Suprapubic skin (tissue), 4 donors: ENCODE data around the gene GRIN2B. TPM values are rescaled to one million over a fixed set of nuclear protein-coding genes. Genes with fewer than 3 reads are reported as not detected.

Experiments used
- DNase-seq, 2 donors: peaks; one replicate each; pipeline ENCODE4 v3.0.0-alpha.2; 2019; ENCODE audit warnings: low spot score in 2 of 2
- H3K27ac ChIP-seq: fragments of 200-600 bp; sonication (generic); one replicate; pipeline ENCODE4 v1.5.1; 2019
- H3K27me3 ChIP-seq: fragments of 200-600 bp; sonication (generic); one replicate; pipeline ENCODE4 v1.5.1; 2019
- H3K36me3 ChIP-seq: fragments of 200-600 bp; sonication (generic); one replicate; pipeline ENCODE4 v1.5.1; 2019
- H3K4me1 ChIP-seq: fragments of 200-600 bp; sonication (generic); one replicate; pipeline ENCODE4 v1.5.1; 2019
- H3K4me3 ChIP-seq: fragments of 200-600 bp; sonication (generic); one replicate; pipeline ENCODE4 v1.5.1; 2019; ENCODE audit warnings: mild to moderate bottlenecking
- H3K9me3 ChIP-seq: fragments of 200-600 bp; sonication (generic); one replicate; pipeline ENCODE4 v1.5.1; 2019
- CTCF ChIP-seq, 2 donors: fragments of 200-600 bp in 1 of 2; fragments of 450-650 bp in 1 of 2; sonication (generic) in 1 of 2; IDR thresholded peaks; one replicate each; pipeline ENCODE4 v1.5.1; 2016 to 2019; ENCODE audit warnings: antibody characterized with exemption in 2 of 2, mild to moderate bottlenecking in 1 of 2, moderate library complexity in 1 of 2
- EP300 ChIP-seq: sonication (generic); formaldehyde crosslinking; IDR thresholded peaks from one replicate; pipeline ENCODE4 v1.6.1; 2017; ENCODE audit warnings: antibody characterized with exemption
- POLR2A ChIP-seq, 2 donors: fragments of 450-650 bp; IDR thresholded peaks; one replicate each; pipeline ENCODE4 v1.6.1; 2017; ENCODE audit warnings: antibody characterized with exemption in 2 of 2, mild to moderate bottlenecking in 2 of 2, moderate library complexity in 2 of 2
- POLR2AphosphoS5 ChIP-seq, 3 donors: sonication (generic); formaldehyde crosslinking; IDR thresholded peaks; one replicate each; pipeline ENCODE4 v1.6.1; 2017; ENCODE audit warnings: antibody characterized with exemption in 3 of 3
- WGBS: methylation state at CpG from one replicate; pipeline ENCODE4 v1.1.5; 2018; 5-methylcytosine and 5-hydroxymethylcytosine counted together
- total RNA-seq, 4 donors: library from RNA; depleted of rRNA; stranded (reverse); fragments of >200 nt; gene quantifications; one replicate each; pipeline ENCODE4 v1.1.0, GENCODE V29; 2016

The GRIN2B gene
- total RNA-seq, 4 donors from 2014 or later, result 0.04 to 0.26 (median 0.08) TPM; not detected in 1

- DNase-seq, result no peak
- 34% methylated on average over 2 of the region's 2 CpGs for WGBS
- Histone ChIP-seq H3K9me3 (no peaks in the 10 kb centered on the region), H3K27me3 (no peaks in the 10 kb centered on the region), H3K36me3 (no peaks in the 10 kb centered on the region), H3K27ac (no peak overlapping the region), H3K4me1 (no peaks in the 10 kb centered on the region), H3K4me3 (no peak overlapping the region)
- TF ChIP-seq EP300, result no peak
- TF ChIP-seq POLR2A (IDR thresholded peaks at IDR 0.05), result no peak
- no peak for TF ChIP-seq CTCF (IDR thresholded peaks at IDR 0.05)
- TF ChIP-seq POLR2AphosphoS5 (IDR thresholded peaks at IDR 0.05), result no peak
Measured at GRCh38 chr12:14007639-14008038, 26.2 kb upstream of the GRIN2B start.

GRCh38 chr12:13992585-13992984 lies 11.2 kb upstream of the GRIN2B start:
- H3K4me3 ChIP-seq, result no peak overlapping the region
- H3K27ac ChIP-seq, result no peak overlapping the region
- 72% methylated on average over 4 of the region's 4 CpGs for WGBS
- no peaks in the 10 kb centered on the region for H3K9me3 ChIP-seq
- H3K36me3 ChIP-seq, result no peaks in the 10 kb centered on the region
- H3K4me1 ChIP-seq, result no peaks in the 10 kb centered on the region
- TF ChIP-seq EP300 (no peak), POLR2AphosphoS5 (IDR thresholded peaks at IDR 0.05) (no peak), CTCF (IDR thresholded peaks at IDR 0.05) (no peak), POLR2A (IDR thresholded peaks at IDR 0.05) (no peak)
- no peaks in the 10 kb centered on the region for H3K27me3 ChIP-seq
- DNase-seq, result no peak

- Histone ChIP-seq H3K36me3 (no peaks in the 10 kb centered on the region), H3K4me3 (no peak overlapping the region), H3K27ac (no peak overlapping the region), H3K4me1 (no peaks in the 10 kb centered on the region), H3K27me3 (no peaks in the 10 kb centered on the region), H3K9me3 (no peaks in the 10 kb centered on the region)
- no peak for TF ChIP-seq EP300
- no peak for DNase-seq
Measured at GRCh38 chr12:13992106-13992505, 10.7 kb upstream of the GRIN2B start.

GRCh38 chr12:13986031-13986430 lies 4.6 kb upstream of the GRIN2B start:
- Histone ChIP-seq H3K27ac (no peak overlapping the region), H3K9me3 (no peaks in the 10 kb centered on the region), H3K27me3 (peaks cover 37% of the 10 kb centered on the region), H3K36me3 (no peaks in the 10 kb centered on the region), H3K4me1 (peaks cover 11% of the 10 kb centered on the region), H3K4me3 (no peak overlapping the region)
- WGBS, result 57% methylated on average over 3 of the region's 3 CpGs
- DNase-seq, result no peak
- TF ChIP-seq POLR2A (IDR thresholded peaks at IDR 0.05), result no peak
- TF ChIP-seq POLR2AphosphoS5 (IDR thresholded peaks at IDR 0.05), result no peak
- no peak for TF ChIP-seq EP300
- TF ChIP-seq CTCF (IDR thresholded peaks at IDR 0.05), result no peak

- peaks cover 76% of the 10 kb centered on the region for H3K27me3 ChIP-seq
- 6% methylated on average over 25 of the region's 26 CpGs for WGBS
Measured at GRCh38 chr12:13981990-13982389, 588 bp upstream of the GRIN2B start.

More at GRCh38 chr12:13981990-13982389, 588 bp upstream of the GRIN2B start:
- H3K4me1 ChIP-seq, result peaks cover 17% of the 10 kb centered on the region
- DNase-seq, result no peak
- H3K4me3 ChIP-seq, result peak overlapping the region; percentile 27
- no peak overlapping the region for H3K27ac ChIP-seq
- H3K9me3 ChIP-seq, result no peaks in the 10 kb centered on the region
- no peaks in the 10 kb centered on the region for H3K36me3 ChIP-seq
- no peak for TF ChIP-seq CTCF (IDR thresholded peaks at IDR 0.05)
- TF ChIP-seq POLR2AphosphoS5 (IDR thresholded peaks at IDR 0.05), result no peak
- no peak for TF ChIP-seq EP300
- TF ChIP-seq POLR2A (IDR thresholded peaks at IDR 0.05), result no peak
